Left ventricle myocardium inferior (tissue), 1 donor: Measurements from ENCODE around the gene CCDC3. TPM values are rescaled to one million over a fixed set of nuclear protein-coding genes. Genes with fewer than 3 reads are reported as not detected.
"Not testable (repeated sequence)": the region's sequence is repeated elsewhere in the genome, so short reads cannot be mapped to it uniquely, and the experiment has no call there.

Experiments used
- DNase-seq: peaks from one replicate; pipeline ENCODE4 v3.0.0-alpha.2; 2020
- H3K27ac ChIP-seq: fragments of 200-600 bp; replicated peaks from 2 replicates; pipeline ENCODE4 v1.8.0; 2021
- H3K27me3 ChIP-seq: fragments of 200-600 bp; 2 replicates; pipeline ENCODE4 v1.8.0; 2021; ENCODE audit warnings: low read depth
- H3K36me3 ChIP-seq: fragments of 200-600 bp; 2 replicates; pipeline ENCODE4 v1.8.0; 2021
- H3K4me1 ChIP-seq: fragments of 200-600 bp; 2 replicates; pipeline ENCODE4 v1.8.0; 2021
- H3K4me3 ChIP-seq: fragments of 200-600 bp; 2 replicates; pipeline ENCODE4 v1.8.0; 2021; ENCODE audit warnings: mild to moderate bottlenecking, moderate library complexity
- H3K9me3 ChIP-seq: fragments of 200-600 bp; replicated peaks from 2 replicates; pipeline ENCODE4 v1.8.0; 2021
- CTCF ChIP-seq: fragments of 200-600 bp; IDR thresholded peaks from 2 replicates; pipeline ENCODE4 v1.8.0; 2021; ENCODE audit warnings: antibody characterized with exemption, mild to moderate bottlenecking, borderline replicate concordance
- intact Hi-C: fragments of 100-400 bp; cut with micrococcal nuclease; formaldehyde crosslinking; loops from one replicate; pipeline ENCODE4 v1.11.0; 2022
- total RNA-seq: library from RNA; stranded (reverse); fragmentation: NEBNext Ultra II Directional; extraction: Animal tissue kit (Norgen Biotek cat#: 25700); gene quantifications from one replicate; pipeline ENCODE4 v1.2.1, GENCODE V29; 2021
- donor health status: DM: no; HTN: yes; CAD: no; lungs with severe emphysema.

Gene CCDC3
- total RNA-seq, 1 donor from 2014 or later = 5.8 TPM

GRCh38 chr10:13036841-13037240 is 35.3 kb upstream of the CCDC3 start:
- Histone ChIP-seq H3K36me3 (no peaks in the 10 kb centered on the region), H3K9me3 (no peaks in the 10 kb centered on the region), H3K27ac (no peak overlapping the region), H3K4me3 (no peak overlapping the region), H3K4me1 (no peaks in the 10 kb centered on the region), H3K27me3 (peaks cover 46% of the 10 kb centered on the region)
- DNase-seq = no peak
- no peak for TF ChIP-seq CTCF
- intact Hi-C loops = no loop called here

- DNase-seq, H3K27ac ChIP-seq, H3K4me1 ChIP-seq, H3K4me3 ChIP-seq, H3K36me3 ChIP-seq, intact Hi-C loops, H3K9me3 ChIP-seq: not testable (repeated sequence)
- H3K27me3 ChIP-seq = peaks cover 39% of the 10 kb centered on the region
Observed at GRCh38 chr10:13035731-13036130, 34.2 kb upstream of the CCDC3 start.

- intact Hi-C loops = no loop called here
- H3K4me1 ChIP-seq = no peaks in the 10 kb centered on the region
- TF ChIP-seq CTCF = no peak
Observed at GRCh38 chr10:13026873-13027272, 25.4 kb upstream of the CCDC3 start.

DNA sequence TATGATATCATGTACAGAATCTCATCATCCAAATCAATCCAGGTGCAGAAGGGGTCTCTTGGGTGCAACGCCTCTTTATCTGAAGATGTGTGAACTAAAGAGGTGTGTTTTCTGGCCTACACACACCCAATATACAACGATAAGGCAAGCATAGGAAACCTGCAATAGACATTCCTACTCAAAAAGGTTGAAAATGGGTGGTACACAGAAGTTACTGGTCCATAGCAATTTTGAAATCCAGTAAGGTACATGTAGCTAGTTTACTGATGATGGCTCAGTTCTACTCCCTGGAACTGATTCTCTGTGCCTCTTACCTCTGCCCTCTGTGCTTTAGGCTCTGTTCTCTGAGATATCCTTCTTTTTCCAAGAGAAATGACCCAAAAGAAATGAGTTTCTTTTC is 22.2 kb upstream of the CCDC3 start:
- Histone ChIP-seq H3K4me3 (no peak overlapping the region), H3K4me1 (no peaks in the 10 kb centered on the region), H3K36me3 (no peaks in the 10 kb centered on the region), H3K27ac (no peak overlapping the region), H3K9me3 (peaks cover 27% of the 10 kb centered on the region), H3K27me3 (peaks cover 21% of the 10 kb centered on the region)
- no peak for DNase-seq
- no peak for TF ChIP-seq CTCF
- intact Hi-C loops = no loop called here

More at GRCh38 chr10:13026873-13027272, 25.4 kb upstream of the CCDC3 start:
- H3K27me3 ChIP-seq = peaks cover 25% of the 10 kb centered on the region
- no peak overlapping the region for H3K27ac ChIP-seq
- no peak overlapping the region for H3K4me3 ChIP-seq
- no peak for DNase-seq
- H3K36me3 ChIP-seq = no peaks in the 10 kb centered on the region
- H3K9me3 ChIP-seq = peaks cover 27% of the 10 kb centered on the region

- no peak overlapping the region for H3K27ac ChIP-seq
- H3K36me3 ChIP-seq = no peaks in the 10 kb centered on the region
- H3K4me1 ChIP-seq = no peaks in the 10 kb centered on the region
- no peak for TF ChIP-seq CTCF
- peaks cover 12% of the 10 kb centered on the region for H3K27me3 ChIP-seq
- peaks cover 22% of the 10 kb centered on the region for H3K9me3 ChIP-seq
- no peak for DNase-seq
- intact Hi-C loops = no loop called here
- H3K4me3 ChIP-seq = no peak overlapping the region
Observed at GRCh38 chr10:13019280-13019679, 17.8 kb upstream of the CCDC3 start.

GRCh38 chr10:13018171-13018570 is 16.7 kb upstream of the CCDC3 start:
- no peak for TF ChIP-seq CTCF
- Histone ChIP-seq H3K27me3 (peaks cover 12% of the 10 kb centered on the region), H3K27ac (no peak overlapping the region), H3K4me1 (no peaks in the 10 kb centered on the region), H3K4me3 (no peak overlapping the region), H3K9me3 (peaks cover 21% of the 10 kb centered on the region), H3K36me3 (no peaks in the 10 kb centered on the region)
- intact Hi-C loops = no loop called here
- no peak for DNase-seq
